Stimulated activated memory B cell treated with anti-CD40 and anti-IgM and Interleukin-4, amounts not matched to agents 10 μg/mL and 1 μg/mL and 100 μg/mL, for 72 hours (primary cell): ENCODE data around the gene INAVA.

ENCODE experiments used
- ATAC-seq: fragments of 150-1000 bp; cut with Tn5 transposase; 2 replicates; pipeline ENCODE4 v1.10.0; 2021
- H3K27ac Mint-ChIP-seq: one replicate; pipeline ENCODE4 v1.8.0; 2022; ENCODE audit warnings: mild to moderate bottlenecking, mixed read lengths
- H3K27me3 Mint-ChIP-seq: one replicate; pipeline ENCODE4 v1.8.0; 2022; ENCODE audit warnings: mixed read lengths
- H3K36me3 Mint-ChIP-seq: one replicate; pipeline ENCODE4 v1.8.0; 2022; ENCODE audit warnings: mixed read lengths
- H3K4me1 Mint-ChIP-seq: one replicate; pipeline ENCODE4 v1.8.0; 2022; ENCODE audit warnings: mixed read lengths
- H3K4me3 Mint-ChIP-seq: one replicate; pipeline ENCODE4 v1.8.0; 2022; ENCODE audit warnings: mild to moderate bottlenecking, moderate library complexity, mixed read lengths
- H3K9me3 Mint-ChIP-seq: one replicate; pipeline ENCODE4 v1.8.0; 2022; ENCODE audit warnings: mixed read lengths

Gene INAVA

GRCh38 chr1:200889571-200889970, 5.1 kb upstream of the INAVA start:
- ATAC-seq: no peak
- H3K36me3 Mint-ChIP-seq: no peaks in the 10 kb centered on the region
- H3K4me1 Mint-ChIP-seq: peaks cover 62% of the 10 kb centered on the region
- peak overlapping the region; percentile 61 for H3K27ac Mint-ChIP-seq
- H3K27me3 Mint-ChIP-seq: peaks cover 41% of the 10 kb centered on the region
- no peak overlapping the region for H3K4me3 Mint-ChIP-seq
- H3K9me3 Mint-ChIP-seq: no peaks in the 10 kb centered on the region

GRCh38 chr1:200890027-200890426, 4.7 kb upstream of the INAVA start:
- ATAC-seq: no peak
- Mint-ChIP-seq H3K4me1 (peaks cover 62% of the 10 kb centered on the region), H3K36me3 (no peaks in the 10 kb centered on the region), H3K27me3 (peaks cover 44% of the 10 kb centered on the region), H3K4me3 (no peak overlapping the region), H3K9me3 (no peaks in the 10 kb centered on the region), H3K27ac (no peak overlapping the region)

- Mint-ChIP-seq H3K36me3 (no peaks in the 10 kb centered on the region), H3K4me3 (peak overlapping the region; percentile 77), H3K27me3 (peaks cover 44% of the 10 kb centered on the region), H3K9me3 (no peaks in the 10 kb centered on the region), H3K4me1 (peaks cover 72% of the 10 kb centered on the region), H3K27ac (peak overlapping the region; percentile 58)
- no peak for ATAC-seq
Observed at GRCh38 chr1:200890818-200891773, 3.6 kb upstream of the INAVA start.

GRCh38 chr1:200891774-200892157, 2.9 kb upstream of the INAVA start:
- Mint-ChIP-seq H3K27ac (peak overlapping the region; percentile 58), H3K4me3 (peak overlapping the region; percentile 77), H3K27me3 (peaks cover 44% of the 10 kb centered on the region), H3K4me1 (peaks cover 69% of the 10 kb centered on the region), H3K36me3 (no peaks in the 10 kb centered on the region), H3K9me3 (no peaks in the 10 kb centered on the region)
- ATAC-seq: no peak

- Mint-ChIP-seq H3K4me3 (no peak overlapping the region), H3K27ac (no peak overlapping the region), H3K27me3 (peaks cover 44% of the 10 kb centered on the region), H3K4me1 (peaks cover 62% of the 10 kb centered on the region), H3K36me3 (no peaks in the 10 kb centered on the region), H3K9me3 (no peaks in the 10 kb centered on the region)
- no peak for ATAC-seq
Observed at GRCh38 chr1:200892546-200892945, 2.2 kb upstream of the INAVA start.

GRCh38 chr1:200892958-200893357, 1.7 kb upstream of the INAVA start:
- Mint-ChIP-seq H3K9me3 (no peaks in the 10 kb centered on the region), H3K27ac (no peak overlapping the region), H3K27me3 (peaks cover 46% of the 10 kb centered on the region), H3K4me1 (peaks cover 59% of the 10 kb centered on the region), H3K36me3 (no peaks in the 10 kb centered on the region), H3K4me3 (no peak overlapping the region)
- ATAC-seq: no peak

GRCh38 chr1:200893411-200893901, 1.2 kb upstream of the INAVA start:
- H3K27me3 Mint-ChIP-seq: peaks cover 51% of the 10 kb centered on the region
- no peak for ATAC-seq
- peaks cover 58% of the 10 kb centered on the region for H3K4me1 Mint-ChIP-seq
- no peaks in the 10 kb centered on the region for H3K36me3 Mint-ChIP-seq
- no peak overlapping the region for H3K4me3 Mint-ChIP-seq
- no peak overlapping the region for H3K27ac Mint-ChIP-seq
- no peaks in the 10 kb centered on the region for H3K9me3 Mint-ChIP-seq

GRCh38 chr1:200895443-200895789, 716 bp downstream of the INAVA start:
- peaks cover 45% of the 10 kb centered on the region for H3K4me1 Mint-ChIP-seq
- H3K27ac Mint-ChIP-seq: no peak overlapping the region
- H3K4me3 Mint-ChIP-seq: no peak overlapping the region
- no peak for ATAC-seq
- H3K36me3 Mint-ChIP-seq: no peaks in the 10 kb centered on the region
- no peaks in the 10 kb centered on the region for H3K9me3 Mint-ChIP-seq
- H3K27me3 Mint-ChIP-seq: peaks cover 55% of the 10 kb centered on the region

GRCh38 chr1:200895801-200896530, 1.3 kb downstream of the INAVA start:
- Mint-ChIP-seq H3K27me3 (peaks cover 49% of the 10 kb centered on the region), H3K27ac (no peak overlapping the region), H3K36me3 (no peaks in the 10 kb centered on the region)

GRCh38 chr1:200896531-200897196, 2.0 kb downstream of the INAVA start:
- peaks cover 45% of the 10 kb centered on the region for H3K27me3 Mint-ChIP-seq
- peaks cover 33% of the 10 kb centered on the region for H3K4me1 Mint-ChIP-seq
- H3K27ac Mint-ChIP-seq: no peak overlapping the region
- no peaks in the 10 kb centered on the region for H3K36me3 Mint-ChIP-seq
- ATAC-seq: peak; percentile 3
- H3K9me3 Mint-ChIP-seq: no peaks in the 10 kb centered on the region
- H3K4me3 Mint-ChIP-seq: no peak overlapping the region

More at GRCh38 chr1:200895801-200896530, 1.3 kb downstream of the INAVA start:
- ATAC-seq: peak; percentile 47
- H3K4me3 Mint-ChIP-seq: no peak overlapping the region
- no peaks in the 10 kb centered on the region for H3K9me3 Mint-ChIP-seq
- H3K4me1 Mint-ChIP-seq: peaks cover 40% of the 10 kb centered on the region

- Mint-ChIP-seq H3K4me1 (peaks cover 27% of the 10 kb centered on the region), H3K36me3 (no peaks in the 10 kb centered on the region), H3K27ac (no peak overlapping the region), H3K9me3 (no peaks in the 10 kb centered on the region), H3K4me3 (no peak overlapping the region), H3K27me3 (peaks cover 40% of the 10 kb centered on the region)
- no peak for ATAC-seq
Observed at GRCh38 chr1:200897259-200897658, 2.6 kb downstream of the INAVA start.

- Mint-ChIP-seq H3K27ac (no peak overlapping the region), H3K9me3 (no peaks in the 10 kb centered on the region), H3K36me3 (no peaks in the 10 kb centered on the region), H3K4me1 (peaks cover 29% of the 10 kb centered on the region), H3K27me3 (peaks cover 22% of the 10 kb centered on the region), H3K4me3 (no peak overlapping the region)
- ATAC-seq: no peak
Observed at GRCh38 chr1:200899015-200899386, 4.3 kb downstream of the INAVA start.

- Mint-ChIP-seq H3K4me3 (no peak overlapping the region), H3K4me1 (peaks cover 29% of the 10 kb centered on the region), H3K27ac (no peak overlapping the region), H3K36me3 (no peaks in the 10 kb centered on the region), H3K27me3 (peaks cover 17% of the 10 kb centered on the region), H3K9me3 (no peaks in the 10 kb centered on the region)
- ATAC-seq: no peak
Observed at GRCh38 chr1:200899451-200899915, 4.8 kb downstream of the INAVA start.

GRCh38 chr1:200899954-200900867, 5.5 kb downstream of the INAVA start:
- H3K27me3 Mint-ChIP-seq: peaks cover 14% of the 10 kb centered on the region
- no peak for ATAC-seq
- H3K27ac Mint-ChIP-seq: no peak overlapping the region
- H3K9me3 Mint-ChIP-seq: no peaks in the 10 kb centered on the region
- no peaks in the 10 kb centered on the region for H3K36me3 Mint-ChIP-seq
- no peak overlapping the region for H3K4me3 Mint-ChIP-seq
- peaks cover 28% of the 10 kb centered on the region for H3K4me1 Mint-ChIP-seq
